NCI-H2171 treated with DMSO at 0.1 percent for 48 hours (cell line): Measurements from ENCODE around the gene TENM4.

ENCODE experiments used
- DNase-seq: peaks from one replicate; lab custom pipeline; 2025; lab: John Stamatoyannopoulos, UW

TENM4 gene

DNA sequence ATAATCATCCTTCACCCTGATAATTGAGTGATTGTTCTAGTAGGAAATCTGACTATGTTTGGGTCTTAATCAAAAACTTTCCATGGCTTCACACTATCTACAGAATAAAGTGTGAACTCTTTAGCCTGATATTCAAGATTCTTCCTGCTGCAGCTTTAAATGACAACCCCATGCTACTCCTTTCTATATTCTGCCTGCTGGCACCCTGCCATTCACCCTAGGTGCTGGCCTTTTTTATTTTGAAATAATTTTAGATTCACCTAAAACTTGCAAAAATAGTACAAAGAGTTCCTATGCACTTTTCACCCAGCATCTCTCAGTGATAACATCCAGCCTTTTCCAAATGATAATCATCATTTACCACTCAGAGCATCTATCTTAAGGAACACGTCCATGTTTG, 502.8 kb downstream of the TENM4 start:
- peak; percentile 54 for DNase-seq

DNA sequence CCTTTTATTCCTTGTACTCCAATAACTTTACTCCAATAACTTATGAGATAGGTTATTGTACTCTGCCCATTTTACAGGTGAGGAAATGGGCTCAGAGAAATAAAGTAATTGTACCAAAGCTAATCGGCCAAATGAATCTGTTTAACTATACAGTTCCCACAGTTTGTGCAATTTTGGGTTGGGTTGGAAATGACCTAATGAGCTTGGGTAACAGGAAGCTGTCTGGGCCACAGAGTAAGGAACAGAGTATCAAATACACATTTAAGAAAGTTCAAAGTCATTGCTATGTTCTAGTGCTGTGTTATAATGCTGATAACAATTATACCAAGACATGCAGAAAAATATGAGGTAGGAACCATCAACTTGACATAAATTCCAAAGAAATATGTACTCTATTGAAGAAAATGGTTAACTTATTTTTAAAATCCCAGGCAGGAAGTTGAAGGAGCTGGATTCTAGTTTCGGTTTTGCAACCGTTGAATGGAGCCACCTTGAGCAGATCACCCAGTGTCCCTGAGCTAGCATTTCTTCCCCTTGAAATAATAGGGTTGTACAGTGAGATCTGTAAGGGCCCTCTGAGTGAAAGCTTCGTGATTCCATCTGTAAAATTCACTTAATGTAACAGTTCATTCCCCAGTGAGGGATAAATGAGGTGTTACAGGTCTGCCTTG, 505.3 kb downstream of the TENM4 start:
- DNase-seq: no peak

GRCh38 chr11:78933350-78933749, 507.5 kb downstream of the TENM4 start:
- DNase-seq: no peak

DNA sequence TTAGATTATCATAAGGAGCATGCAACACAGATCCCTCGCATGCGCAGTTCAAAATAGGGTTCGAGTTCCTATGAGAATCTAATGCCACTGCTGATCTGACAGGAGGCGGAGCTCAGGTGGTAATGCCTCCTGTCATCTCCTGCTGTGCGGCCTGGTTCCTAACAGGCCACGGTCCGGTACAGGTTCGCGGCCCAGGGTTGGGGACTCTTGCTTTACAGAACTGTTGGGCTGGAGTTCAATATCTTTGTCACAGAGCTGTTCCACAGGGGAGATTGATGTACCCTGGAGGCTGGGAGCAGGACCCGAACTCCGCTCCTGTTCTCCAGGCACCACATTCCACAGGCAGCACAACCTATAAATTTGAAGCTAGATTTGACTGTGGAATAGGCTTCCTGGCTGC, 508.1 kb downstream of the TENM4 start:
- DNase-seq: no peak

DNA sequence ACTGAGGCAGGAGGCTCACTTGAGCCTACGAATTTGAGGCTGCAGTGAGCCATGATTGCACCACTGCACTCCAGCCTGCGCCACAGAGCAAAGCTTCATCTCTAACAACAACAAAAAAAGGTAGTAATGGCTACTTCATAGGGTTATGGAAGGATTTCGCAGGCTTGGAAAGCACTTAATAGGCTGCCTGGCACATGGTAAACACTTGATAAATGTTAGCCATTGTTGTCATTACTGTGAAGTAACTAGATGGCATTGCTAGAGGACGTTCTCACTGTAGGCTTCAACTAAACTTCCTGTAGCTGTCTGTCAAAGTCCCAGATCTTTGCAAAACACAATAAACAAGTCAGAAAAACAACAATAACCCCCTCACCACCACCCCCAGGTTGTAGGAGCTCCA, 508.9 kb downstream of the TENM4 start:
- no peak for DNase-seq

DNA sequence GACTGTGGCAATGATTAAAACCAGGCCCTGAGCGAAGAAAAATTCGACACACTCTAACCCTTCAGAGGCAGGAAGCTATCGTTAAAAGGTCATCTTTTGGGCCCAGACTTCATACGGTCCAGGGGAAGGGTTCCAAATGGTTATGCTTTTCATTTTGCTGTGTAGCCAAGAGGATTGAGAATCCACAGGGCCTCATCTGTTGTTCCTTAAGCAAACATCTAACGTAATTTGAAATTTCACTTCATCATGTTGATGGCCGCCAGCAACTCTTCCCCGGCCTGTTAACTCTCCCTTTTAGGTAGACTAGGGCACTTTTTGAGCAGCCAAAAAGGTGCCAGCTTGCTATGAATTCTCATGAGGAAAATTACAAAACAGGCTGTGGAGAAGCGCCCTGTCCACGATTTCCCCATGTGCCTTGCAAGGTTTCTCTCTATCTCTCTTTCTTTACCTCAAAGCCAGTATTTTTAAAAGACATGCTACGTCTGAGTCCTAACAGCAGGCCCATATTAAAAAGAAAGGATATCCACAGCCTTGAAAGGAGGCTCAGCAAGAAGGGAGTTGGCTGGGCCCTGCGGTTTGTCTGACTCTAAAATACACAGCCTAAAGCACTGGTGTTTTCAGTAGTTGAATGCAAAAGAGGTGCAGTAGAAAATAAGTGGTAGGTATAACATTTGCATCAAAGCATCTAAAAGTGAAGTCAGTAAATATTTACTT, 509.9 kb downstream of the TENM4 start:
- no peak for DNase-seq

DNA sequence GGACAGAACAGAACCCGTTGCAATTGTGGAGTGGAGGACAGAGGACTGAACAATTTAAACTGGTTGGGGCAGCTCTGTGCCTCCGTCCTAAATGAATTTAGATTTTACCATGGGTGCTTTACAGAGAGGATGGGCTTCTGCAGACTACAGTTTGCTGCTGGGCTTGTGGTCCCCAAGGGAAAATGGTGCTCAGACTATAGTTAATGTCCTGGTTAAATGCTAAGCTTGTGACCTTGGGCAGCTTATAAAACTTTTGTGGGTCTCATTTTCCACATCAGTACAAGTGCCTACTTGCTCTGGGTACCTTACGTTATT, 511.0 kb downstream of the TENM4 start:
- no peak for DNase-seq

DNA sequence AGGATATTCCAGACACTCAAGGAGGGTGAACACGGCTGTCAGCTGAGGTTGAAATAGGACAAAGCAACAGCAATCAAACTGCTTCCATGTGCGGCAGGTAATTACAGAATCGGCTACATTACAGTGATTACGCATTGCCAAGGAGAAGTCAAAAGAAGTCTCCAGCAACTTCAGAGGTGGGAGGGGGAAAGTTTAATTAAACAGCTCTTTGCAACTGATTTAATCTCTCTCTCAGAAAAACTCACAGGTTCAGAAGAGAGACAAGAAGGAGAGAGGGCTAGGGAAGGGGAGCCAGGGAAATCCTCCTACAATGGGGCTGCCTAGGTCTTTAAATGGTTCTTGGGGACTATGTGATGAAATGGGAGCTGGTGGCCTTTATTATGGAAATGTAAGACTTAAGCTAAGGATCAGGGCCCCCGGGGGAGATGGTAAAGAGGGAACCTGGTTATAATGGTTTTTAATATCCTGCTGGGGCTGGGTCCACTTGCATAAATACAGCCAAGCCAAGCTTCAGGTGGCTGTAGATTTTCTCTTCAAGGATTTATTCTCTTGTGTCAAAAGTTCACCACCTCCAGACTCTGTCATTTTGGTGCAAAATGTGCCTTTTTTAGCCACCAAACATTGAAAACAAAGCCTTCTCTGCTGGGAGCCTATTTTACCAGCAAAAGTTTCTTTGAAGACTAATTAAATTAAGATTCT, 511.5 kb downstream of the TENM4 start:
- no peak for DNase-seq

GRCh38 chr11:78927511-78927910, 513.3 kb downstream of the TENM4 start:
- no peak for DNase-seq

GRCh38 chr11:78926633-78927338, 514.0 kb downstream of the TENM4 start:
- peak; percentile 18 for DNase-seq

DNA sequence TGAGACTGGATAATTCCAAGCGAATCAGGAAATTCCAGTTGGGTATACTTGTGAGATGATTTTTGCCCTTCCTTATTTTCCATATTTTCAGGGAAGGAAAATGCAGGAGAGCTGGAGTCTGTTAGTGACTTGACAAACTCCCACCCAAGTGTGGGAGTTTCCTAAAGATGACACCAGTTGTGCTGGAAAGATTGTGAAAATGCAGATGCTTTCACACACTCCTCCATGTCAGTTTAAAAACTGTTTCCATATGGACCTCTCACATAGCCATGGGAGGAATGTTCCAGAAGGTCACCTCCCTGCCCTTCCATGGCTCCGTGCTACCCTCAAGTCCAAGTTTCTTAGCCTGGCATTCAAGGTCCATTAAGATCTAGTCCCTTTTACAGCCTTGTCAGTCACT, 515.4 kb downstream of the TENM4 start:
- no peak for DNase-seq

DNA sequence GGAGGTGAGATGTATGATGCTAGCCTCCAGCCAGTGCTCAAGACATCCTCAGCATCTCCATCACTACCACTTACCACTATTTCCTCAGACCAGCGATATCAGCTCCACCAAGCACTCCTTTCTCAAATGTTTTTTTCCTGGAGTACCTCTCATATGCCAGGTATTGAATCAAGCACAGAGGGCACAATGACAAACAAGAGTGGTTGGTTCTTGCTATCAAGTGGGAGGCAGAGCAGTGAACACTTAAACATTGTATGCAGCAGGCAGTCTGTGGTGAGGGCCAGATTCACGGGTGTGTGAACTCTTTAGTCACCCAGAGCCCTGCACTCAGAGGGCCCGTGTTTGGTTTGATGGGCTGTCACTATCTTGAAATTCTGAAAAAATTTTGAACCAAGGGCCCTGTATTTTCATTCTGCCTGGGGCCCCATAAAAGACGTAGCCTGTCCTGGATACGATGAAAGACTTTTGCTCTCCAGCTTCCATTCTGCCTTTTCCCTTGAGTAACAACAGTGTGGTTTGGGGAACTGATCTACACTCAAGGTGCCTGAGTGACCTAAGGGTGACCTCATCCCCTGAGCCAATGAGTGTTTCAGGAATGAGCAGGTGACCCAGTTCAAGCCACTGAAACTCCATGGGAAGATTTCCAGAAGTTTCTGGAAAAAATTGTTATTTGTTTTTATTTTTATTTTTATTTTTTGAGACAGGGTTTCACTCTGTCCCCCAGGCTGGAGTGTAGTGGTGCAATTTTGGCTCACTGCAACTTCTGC, 517.8 kb downstream of the TENM4 start:
- DNase-seq: no peak

DNA sequence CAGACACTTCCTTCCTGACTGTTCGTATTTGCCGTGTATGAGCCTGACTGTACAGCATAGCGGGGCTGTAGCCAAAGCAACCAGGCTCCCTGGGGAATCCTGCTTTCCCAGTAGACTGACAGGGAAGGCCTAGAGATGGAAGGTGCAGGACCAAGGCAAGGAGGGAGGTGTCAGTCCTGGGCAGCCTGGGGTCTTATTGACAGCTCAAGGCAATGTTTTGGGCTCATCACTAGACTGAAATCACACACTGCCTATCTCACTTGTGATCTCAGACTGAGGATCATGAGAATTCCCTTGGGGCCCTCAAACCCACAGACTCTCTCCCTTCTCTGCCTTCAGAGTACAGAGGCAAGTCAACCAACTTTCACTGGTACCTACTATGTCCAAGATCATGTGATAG, 519.3 kb downstream of the TENM4 start:
- peak; percentile 73 for DNase-seq

- DNase-seq: no peak
These were observed 520.5 kb downstream of the TENM4 start for GRCh38 chr11:78920329-78920728.

- DNase-seq: no peak
These were observed 524.1 kb downstream of the TENM4 start for GRCh38 chr11:78916759-78917158.

DNA sequence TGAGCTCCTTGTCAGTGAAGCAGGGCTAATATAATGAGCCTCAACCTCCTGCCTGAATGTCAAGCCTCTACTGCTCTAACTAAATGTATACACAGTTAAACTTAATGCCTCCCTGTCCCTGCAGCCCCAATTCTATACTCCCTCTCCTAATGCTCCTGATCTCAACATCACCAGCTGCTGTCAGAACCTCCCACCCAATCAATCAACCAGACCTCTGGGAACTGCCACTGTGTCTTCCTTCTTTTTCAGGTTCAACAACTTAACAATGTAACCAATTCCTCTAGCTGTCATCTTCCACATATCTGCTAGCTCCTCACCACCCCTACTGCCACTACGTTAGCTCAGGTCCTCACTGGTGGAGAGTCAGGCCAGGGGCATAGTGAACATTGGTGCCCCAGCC, 526.3 kb downstream of the TENM4 start:
- DNase-seq: peak; percentile 19

DNA sequence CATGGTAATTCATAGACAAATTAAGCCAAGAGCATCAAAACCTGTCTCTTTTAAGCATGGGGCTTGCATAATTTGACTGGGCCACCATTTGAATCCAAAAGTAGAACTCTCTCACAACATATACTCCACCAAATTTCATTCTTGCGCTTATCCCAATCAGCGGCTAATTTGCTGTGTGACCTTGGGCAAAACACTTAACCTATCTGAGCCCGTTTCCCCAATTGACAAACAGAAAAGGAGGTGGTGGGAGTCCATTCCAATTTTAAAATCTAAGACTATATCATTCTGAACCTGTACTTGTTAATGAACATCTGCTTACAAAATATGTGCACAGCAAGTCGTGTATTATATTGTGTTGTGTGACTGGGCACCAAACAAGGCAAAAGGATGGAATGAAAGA, 528.1 kb downstream of the TENM4 start:
- DNase-seq: no peak

DNA sequence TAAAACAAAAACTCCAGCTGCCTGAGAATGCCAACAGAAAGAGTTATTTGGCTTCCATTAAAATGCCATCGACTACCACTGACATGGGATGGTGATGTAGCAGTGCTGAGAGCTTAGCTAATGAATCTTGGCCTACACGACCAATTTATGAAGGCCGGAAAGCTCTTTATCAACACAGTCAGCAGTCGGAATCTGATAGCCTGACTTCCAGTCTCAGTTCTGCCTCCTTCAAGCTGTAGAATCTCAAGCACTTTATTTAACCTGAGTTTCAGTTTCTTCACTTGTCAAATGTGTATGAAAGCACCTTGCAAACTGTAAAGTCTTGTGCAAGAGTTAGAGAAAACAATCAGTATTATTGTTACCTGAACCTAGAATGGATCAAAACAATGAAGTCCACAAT, 530.5 kb downstream of the TENM4 start:
- DNase-seq: no peak

DNA sequence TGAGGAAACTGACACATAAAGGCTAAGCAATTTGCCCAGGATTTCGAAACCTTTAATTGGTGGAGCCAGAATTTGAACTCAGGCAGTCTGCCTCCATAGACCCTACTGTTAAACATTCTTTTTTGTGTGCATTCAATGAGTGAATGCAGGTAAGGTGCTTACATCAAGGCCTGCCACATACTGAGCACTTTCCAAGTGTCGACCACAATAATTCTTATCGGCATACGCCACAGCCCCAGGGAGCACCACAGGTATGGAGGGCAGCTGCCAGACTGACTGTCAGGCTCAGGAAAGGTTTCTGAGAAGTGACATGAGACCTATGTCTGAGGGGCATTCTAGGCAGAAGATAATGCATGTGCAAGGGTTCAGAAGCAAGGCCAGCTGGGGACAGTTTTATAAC, 531.4 kb downstream of the TENM4 start:
- no peak for DNase-seq

DNA sequence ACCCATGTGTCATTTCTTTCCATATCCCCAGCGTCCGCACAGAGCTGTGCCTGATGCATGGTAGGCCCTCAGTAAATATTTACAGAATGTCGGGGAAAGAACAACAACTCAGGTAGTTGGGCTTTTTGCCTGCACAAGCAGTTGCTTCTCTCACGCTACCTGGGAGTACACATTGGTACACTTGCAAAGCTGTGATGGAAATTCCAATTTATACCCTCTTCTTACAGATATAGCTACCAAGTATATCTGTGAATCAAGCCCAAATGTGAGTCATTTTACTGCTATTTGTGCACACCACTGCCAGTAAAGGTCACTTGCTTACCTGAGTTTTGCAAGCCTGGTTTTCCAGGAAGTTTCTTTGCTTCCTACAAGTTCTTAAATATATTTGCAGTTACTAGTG, 533.2 kb downstream of the TENM4 start:
- DNase-seq: no peak

- DNase-seq: no peak
These were observed 534.3 kb downstream of the TENM4 start for GRCh38 chr11:78906566-78906965.

- DNase-seq: no peak
These were observed 535.1 kb downstream of the TENM4 start for GRCh38 chr11:78905756-78906155.
